Thoracic aorta (tissue), 2 donors: ENCODE measurements around the gene SH3TC1. TPM values are rescaled to one million over a fixed set of nuclear protein-coding genes. Genes with fewer than 3 reads are reported as not detected.

Experiments
- ATAC-seq: fragments of 150-250 bp; one replicate; pipeline ENCODE4 v1.8.0; 2017; ENCODE audit warnings: low read depth; ENCODE audit not compliant: insufficient number of reproducible peaks, low FRiP score
- DNase-seq: peaks from one replicate; pipeline ENCODE4 v3.0.0-alpha.2; 2020; ENCODE audit warnings: low spot score
- H3K27ac ChIP-seq, 2 donors: fragments of 200-600 bp; sonication (generic); 1 replicate in 1 of 2; 2 replicates in 1 of 2; pipeline ENCODE4 v1.5.1; 2016; ENCODE audit warnings: mild to moderate bottlenecking in 2 of 2, moderate library complexity in 2 of 2
- H3K27me3 ChIP-seq: fragments of 200-600 bp; sonication (generic); replicated peaks from 2 replicates; pipeline ENCODE4 v1.6.0; 2016; ENCODE audit warnings: mild to moderate bottlenecking; ENCODE audit not compliant: insufficient read depth
- H3K36me3 ChIP-seq: fragments of 200-600 bp; sonication (generic); one replicate; pipeline ENCODE4 v1.5.1; 2016
- H3K4me1 ChIP-seq, 2 donors: fragments of 200-600 bp; sonication (generic); 1 replicate in 1 of 2; 2 replicates in 1 of 2; pipeline versions ENCODE4 v1.5.1 to v1.6.0; 2016; ENCODE audit warnings: low read depth in 2 of 2, mild to moderate bottlenecking in 1 of 2; ENCODE audit not compliant: control insufficient read depth in 1 of 2
- H3K4me3 ChIP-seq: fragments of 200-600 bp; sonication (generic); 2 replicates; pipeline ENCODE4 v1.5.1; 2016; ENCODE audit warnings: mild to moderate bottlenecking
- H3K9me3 ChIP-seq: fragments of 200-600 bp; sonication (generic); 2 replicates; pipeline ENCODE4 v1.5.1; 2016
- CTCF ChIP-seq: fragments of 200-600 bp; sonication (generic); IDR thresholded peaks from one replicate; pipeline ENCODE4 v1.5.1; 2019; ENCODE audit warnings: antibody characterized with exemption
- total RNA-seq, 2 donors: library from RNA; depleted of rRNA; stranded (reverse); fragments of >200 nt; gene quantifications; one replicate each; pipeline versions ENCODE4 v1.1.0 to v1.2.3, GENCODE V29; 2016

SH3TC1 gene
- total RNA-seq, 2 donors from 2014 or later: 63.2 to 68.6 TPM

DNA sequence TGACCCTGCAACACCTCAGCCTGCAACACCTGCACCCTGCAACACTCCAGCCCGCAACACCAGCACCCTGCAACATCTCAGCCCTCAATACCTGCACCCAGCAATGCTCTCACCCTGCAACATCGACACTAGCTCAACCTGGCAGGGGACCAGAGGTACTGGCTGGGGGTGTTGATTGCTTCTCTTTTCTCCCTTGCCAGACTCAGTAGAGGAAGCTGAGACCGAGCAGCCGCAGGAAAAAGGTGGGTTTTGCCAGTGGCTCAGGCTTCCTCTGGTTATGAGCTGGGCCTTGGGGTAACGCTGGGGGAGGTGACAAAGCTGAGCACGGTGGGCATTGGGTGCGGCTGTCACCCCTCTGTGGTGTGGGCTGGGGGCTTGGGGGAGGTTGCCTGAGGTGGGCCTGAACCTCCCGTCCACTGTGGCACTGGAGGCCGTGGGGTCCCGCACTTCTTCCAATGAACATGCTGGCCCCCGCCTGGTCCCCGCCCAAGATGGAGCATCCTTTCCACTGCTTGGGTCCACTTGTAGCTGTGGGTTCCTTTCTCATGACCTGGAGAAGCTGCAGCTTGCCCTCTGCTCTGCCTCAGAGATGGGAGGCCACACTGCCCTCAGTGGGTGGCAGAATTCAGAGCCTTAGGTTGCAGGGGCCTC is 26.0 kb downstream of the SH3TC1 start:
- no peak for TF ChIP-seq CTCF
- Histone ChIP-seq H3K27me3 (no peaks in the 10 kb centered on the region), H3K27ac (no peak overlapping the region), H3K4me1 (peaks cover 8 to 25% of the 10 kb centered on the region in 2 donors), H3K9me3 (no peaks in the 10 kb centered on the region), H3K4me3 (no peak overlapping the region), H3K36me3 (no peaks in the 10 kb centered on the region)
- ATAC-seq (no peak), DNase-seq (no peak)

DNA sequence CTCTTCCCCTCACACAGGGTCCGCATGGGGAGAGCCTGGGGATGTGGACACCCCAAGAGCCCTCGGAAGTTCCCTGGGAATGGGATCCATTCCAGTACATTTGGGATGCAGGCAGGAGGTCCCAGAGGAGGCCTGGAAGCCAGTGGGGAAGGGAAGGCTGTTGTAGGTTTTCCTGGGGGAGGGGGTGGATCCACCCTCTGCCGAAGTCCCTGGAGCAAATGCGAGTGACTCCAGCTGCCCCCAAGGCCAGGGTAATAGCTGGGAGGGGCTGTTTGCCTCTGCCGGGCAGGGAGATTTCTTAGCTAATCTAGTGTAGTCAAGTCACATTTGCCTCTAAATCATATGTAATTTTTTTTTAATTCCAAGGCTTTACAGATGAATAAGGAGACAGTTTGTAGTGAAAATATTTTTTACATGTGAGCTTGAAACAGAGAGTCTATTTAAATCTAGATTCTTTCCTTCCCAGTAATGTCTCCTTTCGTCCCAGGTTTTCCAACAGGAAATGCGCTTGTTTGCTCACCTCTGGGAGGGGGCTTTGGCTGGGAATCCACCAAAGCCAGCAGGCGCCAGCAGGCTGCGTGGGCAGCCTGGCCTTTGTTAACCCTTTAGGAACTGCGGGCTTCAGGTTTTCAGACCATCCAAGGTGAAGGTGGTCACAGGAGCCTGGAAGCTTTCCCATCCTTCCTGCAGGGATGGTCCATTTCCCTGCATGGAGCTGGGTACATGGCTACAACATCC is 26.8 kb downstream of the SH3TC1 start:
- DNase-seq (no peak), ATAC-seq (no peak)
- Histone ChIP-seq H3K4me3 (no peak overlapping the region), H3K9me3 (no peaks in the 10 kb centered on the region), H3K27me3 (no peaks in the 10 kb centered on the region), H3K4me1 (peaks cover 8 to 25% of the 10 kb centered on the region in 2 donors), H3K27ac (no peak overlapping the region), H3K36me3 (no peaks in the 10 kb centered on the region)
- TF ChIP-seq CTCF: no peak

GRCh38 chr4:8227201-8227770 is 28.2 kb downstream of the SH3TC1 start:
- Histone ChIP-seq H3K9me3 (no peaks in the 10 kb centered on the region), H3K27me3 (no peaks in the 10 kb centered on the region), H3K27ac (no peak overlapping the region), H3K4me1 (peaks cover 8 to 25% of the 10 kb centered on the region in 2 donors), H3K36me3 (no peaks in the 10 kb centered on the region), H3K4me3 (no peak overlapping the region)
- DNase-seq: no peak
- ATAC-seq: no peak
- no peak for TF ChIP-seq CTCF

DNA sequence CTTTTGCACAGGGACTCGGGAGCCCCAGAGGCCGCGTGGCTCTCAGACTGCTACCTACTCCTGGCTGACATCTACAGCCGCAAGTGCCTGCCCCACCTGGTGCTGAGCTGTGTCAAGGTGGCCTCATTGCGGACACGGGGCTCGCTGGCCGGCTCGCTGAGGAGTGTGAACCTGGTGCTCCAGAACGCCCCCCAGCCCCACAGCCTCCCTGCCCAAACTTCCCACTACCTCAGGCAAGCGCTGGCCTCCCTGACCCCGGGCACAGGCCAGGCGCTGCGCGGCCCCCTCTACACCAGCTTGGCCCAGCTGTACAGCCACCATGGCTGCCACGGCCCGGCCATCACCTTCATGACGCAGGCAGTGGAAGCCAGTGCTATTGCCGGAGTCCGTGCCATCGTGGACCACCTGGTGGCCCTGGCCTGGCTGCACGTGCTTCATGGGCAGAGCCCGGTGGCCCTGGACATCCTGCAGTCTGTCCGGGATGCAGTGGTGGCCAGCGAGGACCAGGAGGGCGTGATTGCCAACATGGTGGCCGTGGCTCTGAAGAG is 28.8 kb downstream of the SH3TC1 start:
- no peak for ATAC-seq
- no peaks in the 10 kb centered on the region for H3K36me3 ChIP-seq
- H3K27me3 ChIP-seq: no peaks in the 10 kb centered on the region
- DNase-seq: no peak
- H3K4me3 ChIP-seq: no peak overlapping the region
- no peaks in the 10 kb centered on the region for H3K9me3 ChIP-seq
- peaks cover 8 to 25% of the 10 kb centered on the region in 2 donors for H3K4me1 ChIP-seq
- no peak for TF ChIP-seq CTCF
- no peak overlapping the region for H3K27ac ChIP-seq
